Measurements from ENCODE around the gene HS6ST2.

GRCh38 chrX:132833373-132833772, 125.1 kb downstream of the HS6ST2 start:
- TF ChIP-seq, protein P1, sequence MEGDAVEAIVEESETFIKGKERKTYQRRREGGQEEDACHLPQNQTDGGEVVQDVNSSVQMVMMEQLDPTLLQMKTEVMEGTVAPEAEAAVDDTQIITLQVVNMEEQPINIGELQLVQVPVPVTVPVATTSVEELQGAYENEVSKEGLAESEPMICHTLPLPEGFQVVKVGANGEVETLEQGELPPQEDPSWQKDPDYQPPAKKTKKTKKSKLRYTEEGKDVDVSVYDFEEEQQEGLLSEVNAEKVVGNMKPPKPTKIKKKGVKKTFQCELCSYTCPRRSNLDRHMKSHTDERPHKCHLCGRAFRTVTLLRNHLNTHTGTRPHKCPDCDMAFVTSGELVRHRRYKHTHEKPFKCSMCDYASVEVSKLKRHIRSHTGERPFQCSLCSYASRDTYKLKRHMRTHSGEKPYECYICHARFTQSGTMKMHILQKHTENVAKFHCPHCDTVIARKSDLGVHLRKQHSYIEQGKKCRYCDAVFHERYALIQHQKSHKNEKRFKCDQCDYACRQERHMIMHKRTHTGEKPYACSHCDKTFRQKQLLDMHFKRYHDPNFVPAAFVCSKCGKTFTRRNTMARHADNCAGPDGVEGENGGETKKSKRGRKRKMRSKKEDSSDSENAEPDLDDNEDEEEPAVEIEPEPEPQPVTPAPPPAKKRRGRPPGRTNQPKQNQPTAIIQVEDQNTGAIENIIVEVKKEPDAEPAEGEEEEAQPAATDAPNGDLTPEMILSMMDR (IDR thresholded peaks at IDR 0.05), result no peak
- TF ChIP-seq POLR2A (IDR thresholded peaks at IDR 0.05), result no peak

Data from testis (tissue), 2 donors.